Thyroid gland (tissue), 4 donors: ENCODE results near the gene NCLN.

ENCODE experiments used
- POLR2A ChIP-seq, 2 donors: fragments of 450-650 bp; IDR thresholded peaks; one replicate each; pipeline ENCODE4 v1.6.1; 2017; ENCODE audit warnings: antibody characterized with exemption in 2 of 2, mild to moderate bottlenecking in 2 of 2, moderate library complexity in 1 of 2
- TF ChIP-seq, protein P1 (sequence below), 6 experiments: fragments of 200-600 bp in 3 of 6; fragments of 450-650 bp in 3 of 6; sonication (generic) in 3 of 6; IDR thresholded peaks; one replicate each; pipeline ENCODE4 v1.5.1; 2016 to 2019; ENCODE audit warnings: antibody characterized with exemption in 6 of 6, mild to moderate bottlenecking in 2 of 6, inconsistent platforms in 1 of 6, moderate library complexity in 1 of 6

GRCh38 chr19:3189702-3190469 lies 4.2 kb downstream of the NCLN start:
- TF ChIP-seq, protein P1, sequence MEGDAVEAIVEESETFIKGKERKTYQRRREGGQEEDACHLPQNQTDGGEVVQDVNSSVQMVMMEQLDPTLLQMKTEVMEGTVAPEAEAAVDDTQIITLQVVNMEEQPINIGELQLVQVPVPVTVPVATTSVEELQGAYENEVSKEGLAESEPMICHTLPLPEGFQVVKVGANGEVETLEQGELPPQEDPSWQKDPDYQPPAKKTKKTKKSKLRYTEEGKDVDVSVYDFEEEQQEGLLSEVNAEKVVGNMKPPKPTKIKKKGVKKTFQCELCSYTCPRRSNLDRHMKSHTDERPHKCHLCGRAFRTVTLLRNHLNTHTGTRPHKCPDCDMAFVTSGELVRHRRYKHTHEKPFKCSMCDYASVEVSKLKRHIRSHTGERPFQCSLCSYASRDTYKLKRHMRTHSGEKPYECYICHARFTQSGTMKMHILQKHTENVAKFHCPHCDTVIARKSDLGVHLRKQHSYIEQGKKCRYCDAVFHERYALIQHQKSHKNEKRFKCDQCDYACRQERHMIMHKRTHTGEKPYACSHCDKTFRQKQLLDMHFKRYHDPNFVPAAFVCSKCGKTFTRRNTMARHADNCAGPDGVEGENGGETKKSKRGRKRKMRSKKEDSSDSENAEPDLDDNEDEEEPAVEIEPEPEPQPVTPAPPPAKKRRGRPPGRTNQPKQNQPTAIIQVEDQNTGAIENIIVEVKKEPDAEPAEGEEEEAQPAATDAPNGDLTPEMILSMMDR (IDR thresholded peaks at IDR 0.05): no peak
- no peak for TF ChIP-seq POLR2A (IDR thresholded peaks at IDR 0.05)
